ENCODE measurements around the gene DCN.
"Not testable (repeated sequence)": the region's sequence is repeated elsewhere in the genome, so short reads cannot be mapped to it uniquely, and the experiment has no call there.

DCN gene

DNA sequence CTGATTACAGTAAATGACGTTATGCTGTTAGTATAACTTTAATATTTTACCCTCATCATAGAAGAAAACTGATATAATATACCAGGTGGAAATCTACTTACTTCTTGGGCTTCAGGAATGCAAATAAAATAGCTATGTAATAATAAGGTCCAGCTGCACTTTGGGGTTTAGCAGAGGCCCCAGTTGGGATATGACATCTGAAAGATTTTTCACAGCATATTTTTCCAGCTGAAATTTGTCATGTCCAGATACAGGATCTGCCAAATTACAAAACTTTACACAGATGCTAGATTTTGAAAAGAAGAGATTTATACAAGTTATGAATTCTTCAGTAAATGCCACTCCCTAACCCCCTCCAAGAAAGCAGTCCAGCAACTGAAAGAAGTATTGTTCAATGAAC lies 29.2 kb upstream of the DCN start:
- no peak for DNase-seq (ENCODE audit: extremely low read depth, insufficient read length)
- H3K36me3 ChIP-seq (ENCODE audit: control insufficient read depth, insufficient read depth, low read length), result no peaks in the 10 kb centered on the region
- H3K4me3 ChIP-seq (replicated peaks; ENCODE audit: low read depth, low read length), result no peak overlapping the region
- TF ChIP-seq, protein P1, sequence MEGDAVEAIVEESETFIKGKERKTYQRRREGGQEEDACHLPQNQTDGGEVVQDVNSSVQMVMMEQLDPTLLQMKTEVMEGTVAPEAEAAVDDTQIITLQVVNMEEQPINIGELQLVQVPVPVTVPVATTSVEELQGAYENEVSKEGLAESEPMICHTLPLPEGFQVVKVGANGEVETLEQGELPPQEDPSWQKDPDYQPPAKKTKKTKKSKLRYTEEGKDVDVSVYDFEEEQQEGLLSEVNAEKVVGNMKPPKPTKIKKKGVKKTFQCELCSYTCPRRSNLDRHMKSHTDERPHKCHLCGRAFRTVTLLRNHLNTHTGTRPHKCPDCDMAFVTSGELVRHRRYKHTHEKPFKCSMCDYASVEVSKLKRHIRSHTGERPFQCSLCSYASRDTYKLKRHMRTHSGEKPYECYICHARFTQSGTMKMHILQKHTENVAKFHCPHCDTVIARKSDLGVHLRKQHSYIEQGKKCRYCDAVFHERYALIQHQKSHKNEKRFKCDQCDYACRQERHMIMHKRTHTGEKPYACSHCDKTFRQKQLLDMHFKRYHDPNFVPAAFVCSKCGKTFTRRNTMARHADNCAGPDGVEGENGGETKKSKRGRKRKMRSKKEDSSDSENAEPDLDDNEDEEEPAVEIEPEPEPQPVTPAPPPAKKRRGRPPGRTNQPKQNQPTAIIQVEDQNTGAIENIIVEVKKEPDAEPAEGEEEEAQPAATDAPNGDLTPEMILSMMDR (IDR thresholded peaks at IDR 0.05; ENCODE audit: insufficient read depth, low read length, poor library complexity, severe bottlenecking), result no peak
- H3K27me3 ChIP-seq (replicated peaks; ENCODE audit: control insufficient read depth, insufficient read depth, low read length), result no peaks in the 10 kb centered on the region

DNA sequence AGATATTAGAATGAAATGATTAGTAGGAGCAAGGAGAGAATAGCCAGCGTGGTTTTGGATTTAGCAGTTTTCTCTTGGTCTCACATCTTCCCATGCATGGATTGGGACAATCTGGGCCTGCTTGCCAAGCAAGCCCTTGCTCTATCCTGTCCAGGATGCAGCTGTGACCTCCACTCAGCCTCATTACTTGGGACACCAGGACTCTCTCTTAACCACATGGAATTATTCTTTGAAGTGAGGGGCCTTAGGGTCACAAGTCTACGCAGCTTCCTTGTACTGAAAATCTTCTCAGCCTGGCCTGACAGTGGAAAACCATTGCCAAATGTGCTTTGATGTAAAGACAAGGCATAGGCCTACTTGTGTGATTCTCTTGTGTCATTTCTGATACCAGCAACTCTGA lies 28.0 kb upstream of the DCN start:
- no peaks in the 10 kb centered on the region for H3K27me3 ChIP-seq (replicated peaks; ENCODE audit: control insufficient read depth, insufficient read depth, low read length)
- DNase-seq (ENCODE audit: extremely low read depth, insufficient read length), result no peak
- H3K4me3 ChIP-seq (replicated peaks; ENCODE audit: low read depth, low read length), result no peak overlapping the region
- H3K36me3 ChIP-seq (ENCODE audit: control insufficient read depth, insufficient read depth, low read length), result no peaks in the 10 kb centered on the region
- TF ChIP-seq, protein P1 (IDR thresholded peaks at IDR 0.05; ENCODE audit: insufficient read depth, low read length, poor library complexity, severe bottlenecking), result no peak

DNA sequence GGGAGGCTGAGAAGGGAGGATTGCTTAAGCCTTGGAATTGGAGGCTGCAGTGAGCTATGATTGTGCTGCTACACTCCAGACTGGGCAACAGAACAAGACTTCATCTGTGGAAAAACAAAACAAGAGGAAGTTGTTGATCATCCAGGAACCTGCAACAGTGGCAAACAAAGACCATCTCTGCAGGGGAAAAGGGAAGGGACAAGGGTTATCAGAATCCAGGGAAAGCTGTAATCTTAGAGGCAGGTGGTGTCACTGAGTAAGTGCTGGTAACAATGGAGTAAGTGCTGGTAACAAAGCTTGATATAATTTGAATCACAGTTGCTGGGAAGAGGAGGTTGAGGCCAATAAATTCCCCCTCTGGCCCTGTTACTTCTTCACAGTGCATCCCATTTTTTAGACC lies 27.5 kb upstream of the DCN start:
- no peak for DNase-seq (ENCODE audit: extremely low read depth, insufficient read length)
- Histone ChIP-seq H3K27me3 (replicated peaks; ENCODE audit: control insufficient read depth, insufficient read depth, low read length) (no peaks in the 10 kb centered on the region), H3K4me3 (replicated peaks; ENCODE audit: low read depth, low read length) (no peak overlapping the region), H3K36me3 (ENCODE audit: control insufficient read depth, insufficient read depth, low read length) (no peaks in the 10 kb centered on the region)
- TF ChIP-seq, protein P1 (IDR thresholded peaks at IDR 0.05; ENCODE audit: insufficient read depth, low read length, poor library complexity, severe bottlenecking), result no peak

DNA sequence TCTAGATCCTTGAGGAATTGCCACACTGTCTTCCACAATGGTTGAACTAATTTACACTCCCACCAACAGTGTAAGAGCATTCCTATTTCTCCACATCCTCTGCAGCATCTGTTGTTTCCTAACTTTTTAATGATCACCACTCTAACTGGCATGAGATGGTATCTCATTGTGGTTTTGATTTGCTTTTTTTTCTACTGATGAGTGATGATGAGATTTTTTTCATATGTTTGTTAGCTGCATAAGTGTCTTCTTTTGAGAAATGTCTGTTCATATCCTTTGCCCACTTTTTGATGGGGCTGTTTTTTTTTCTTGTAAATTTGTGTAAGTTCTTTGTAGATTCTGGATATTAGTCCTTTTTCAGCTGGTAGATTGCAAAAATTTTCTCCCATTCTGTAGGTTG lies 24.7 kb upstream of the DCN start:
- not testable (repeated sequence) for H3K4me3 ChIP-seq (replicated peaks; ENCODE audit: low read depth, low read length); H3K36me3 ChIP-seq (ENCODE audit: control insufficient read depth, insufficient read depth, low read length)

DNA sequence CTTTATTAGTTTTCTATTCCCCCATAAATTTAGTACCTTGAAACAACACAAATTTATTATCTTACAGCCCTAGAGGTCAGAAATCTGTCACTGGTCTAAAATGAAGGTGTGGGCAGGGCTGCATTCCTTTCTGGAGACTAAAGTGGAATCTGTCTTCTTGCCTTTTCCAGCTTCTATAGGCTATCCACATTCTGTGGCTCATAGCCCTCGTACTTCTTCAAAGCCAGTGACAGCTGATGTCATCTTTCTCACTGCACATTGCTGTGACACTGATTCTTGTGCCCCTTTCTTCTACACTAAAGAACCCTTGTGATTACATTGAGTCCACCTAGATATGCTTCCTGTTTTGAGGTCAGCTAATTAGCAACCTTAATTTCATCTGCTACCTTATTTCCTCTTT lies 23.2 kb upstream of the DCN start:
- H3K27me3 ChIP-seq (replicated peaks; ENCODE audit: control insufficient read depth, insufficient read depth, low read length), result no peaks in the 10 kb centered on the region
- TF ChIP-seq, protein P1 (IDR thresholded peaks at IDR 0.05; ENCODE audit: insufficient read depth, low read length, poor library complexity, severe bottlenecking), result no peak
- no peak for DNase-seq (ENCODE audit: extremely low read depth, insufficient read length)

More for the DNA sequence above, 24.7 kb upstream of the DCN start:
- not testable (repeated sequence) for DNase-seq (ENCODE audit: extremely low read depth, insufficient read length); H3K27me3 ChIP-seq (replicated peaks; ENCODE audit: control insufficient read depth, insufficient read depth, low read length)

DNA sequence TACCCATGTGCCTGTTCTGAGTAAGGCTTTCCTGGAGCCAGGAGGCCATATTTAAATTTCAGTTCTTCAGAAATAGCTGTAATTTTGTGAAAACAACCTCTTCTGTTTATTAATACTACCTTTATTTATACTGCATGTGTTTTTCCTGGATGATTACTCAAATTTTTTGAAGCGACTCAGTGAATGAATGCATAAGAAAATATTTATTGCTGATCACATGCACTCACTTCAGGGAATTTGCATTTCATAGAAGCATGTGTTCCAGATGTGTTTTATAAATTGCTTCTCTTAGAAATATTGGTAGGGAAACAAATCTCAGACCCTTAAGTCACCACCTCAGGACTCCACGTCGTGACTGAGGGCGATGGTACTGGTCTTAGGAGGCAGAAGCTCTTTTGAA lies 21.8 kb upstream of the DCN start:
- H3K4me3 ChIP-seq (replicated peaks; ENCODE audit: low read depth, low read length), result no peak overlapping the region
- no peaks in the 10 kb centered on the region for H3K36me3 ChIP-seq (ENCODE audit: control insufficient read depth, insufficient read depth, low read length)
- no peak for DNase-seq (ENCODE audit: extremely low read depth, insufficient read length)
- no peaks in the 10 kb centered on the region for H3K27me3 ChIP-seq (replicated peaks; ENCODE audit: control insufficient read depth, insufficient read depth, low read length)
- TF ChIP-seq, protein P1 (IDR thresholded peaks at IDR 0.05; ENCODE audit: insufficient read depth, low read length, poor library complexity, severe bottlenecking), result no peak

More for the DNA sequence above, 23.2 kb upstream of the DCN start:
- H3K36me3 ChIP-seq (ENCODE audit: control insufficient read depth, insufficient read depth, low read length), result no peaks in the 10 kb centered on the region
- H3K4me3 ChIP-seq (replicated peaks; ENCODE audit: low read depth, low read length), result no peak overlapping the region

All from GM06990 (cell line).